ENCODE results near the gene CKAP5.
A peak's percentile ranks its signal among the peaks of the same experiment; 100 is the strongest.

DNA sequence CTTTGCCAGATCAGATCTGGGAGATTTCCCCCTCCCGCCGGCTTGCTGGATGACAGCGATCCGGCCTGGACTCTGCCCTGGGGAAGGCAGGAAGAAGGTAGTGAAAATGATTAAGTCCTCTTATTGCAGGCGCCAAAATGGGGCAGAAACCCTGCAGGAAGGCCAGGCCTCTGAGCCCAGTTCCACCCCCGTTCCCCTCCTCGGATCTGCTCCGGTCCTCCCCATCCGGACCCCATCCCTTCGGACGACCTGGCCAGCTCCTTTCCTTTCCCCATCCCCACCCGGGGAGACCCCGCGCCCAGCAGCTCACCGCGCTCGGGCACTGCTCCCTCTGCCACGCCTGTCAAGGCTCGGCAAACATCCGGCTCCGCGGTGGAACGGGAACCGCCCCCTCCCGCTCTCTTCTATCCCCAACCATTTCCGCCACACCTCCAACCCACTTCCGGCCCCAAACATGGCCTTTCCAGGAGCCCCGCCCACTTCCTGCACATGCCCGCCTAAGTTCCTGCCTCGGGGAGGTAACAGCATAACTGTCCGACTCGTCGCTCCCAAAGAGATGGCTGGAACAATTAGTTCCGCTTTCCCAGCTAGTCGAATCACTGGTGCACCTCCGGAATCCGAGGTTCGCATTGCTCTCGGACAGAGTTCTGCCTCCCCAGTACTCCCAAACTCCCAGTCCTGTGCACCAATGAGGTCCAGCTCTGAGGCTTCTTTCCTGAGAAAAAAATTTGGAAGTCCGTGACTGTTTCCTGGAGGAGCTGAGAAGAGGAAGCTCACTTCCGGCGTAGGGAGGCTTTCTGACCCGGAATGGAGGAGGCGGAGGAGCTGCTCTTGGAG, 145.6 kb downstream of the CKAP5 start, which contains the start of the genes ARHGAP1 and ZNF408:
- TF ChIP-seq, protein P1, sequence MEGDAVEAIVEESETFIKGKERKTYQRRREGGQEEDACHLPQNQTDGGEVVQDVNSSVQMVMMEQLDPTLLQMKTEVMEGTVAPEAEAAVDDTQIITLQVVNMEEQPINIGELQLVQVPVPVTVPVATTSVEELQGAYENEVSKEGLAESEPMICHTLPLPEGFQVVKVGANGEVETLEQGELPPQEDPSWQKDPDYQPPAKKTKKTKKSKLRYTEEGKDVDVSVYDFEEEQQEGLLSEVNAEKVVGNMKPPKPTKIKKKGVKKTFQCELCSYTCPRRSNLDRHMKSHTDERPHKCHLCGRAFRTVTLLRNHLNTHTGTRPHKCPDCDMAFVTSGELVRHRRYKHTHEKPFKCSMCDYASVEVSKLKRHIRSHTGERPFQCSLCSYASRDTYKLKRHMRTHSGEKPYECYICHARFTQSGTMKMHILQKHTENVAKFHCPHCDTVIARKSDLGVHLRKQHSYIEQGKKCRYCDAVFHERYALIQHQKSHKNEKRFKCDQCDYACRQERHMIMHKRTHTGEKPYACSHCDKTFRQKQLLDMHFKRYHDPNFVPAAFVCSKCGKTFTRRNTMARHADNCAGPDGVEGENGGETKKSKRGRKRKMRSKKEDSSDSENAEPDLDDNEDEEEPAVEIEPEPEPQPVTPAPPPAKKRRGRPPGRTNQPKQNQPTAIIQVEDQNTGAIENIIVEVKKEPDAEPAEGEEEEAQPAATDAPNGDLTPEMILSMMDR (tag by site-specific recombination; IDR thresholded peaks at IDR 0.05): no peak; the same call in 1 of the 2 replicates
- TF ChIP-seq KLF9 (tag by site-specific recombination; IDR thresholded peaks at IDR 0.05; ENCODE audit: low read depth) (peak; percentile 99), ZNF146 (tag by site-specific recombination; IDR thresholded peaks at IDR 0.05) (peak; percentile 43; the same call in 1 of the 2 replicates), HOXA7 (CRISPR knock-in tag; IDR thresholded peaks at IDR 0.05; ENCODE audit: borderline replicate concordance) (no peak)
- TF ChIP-seq, protein P2, sequence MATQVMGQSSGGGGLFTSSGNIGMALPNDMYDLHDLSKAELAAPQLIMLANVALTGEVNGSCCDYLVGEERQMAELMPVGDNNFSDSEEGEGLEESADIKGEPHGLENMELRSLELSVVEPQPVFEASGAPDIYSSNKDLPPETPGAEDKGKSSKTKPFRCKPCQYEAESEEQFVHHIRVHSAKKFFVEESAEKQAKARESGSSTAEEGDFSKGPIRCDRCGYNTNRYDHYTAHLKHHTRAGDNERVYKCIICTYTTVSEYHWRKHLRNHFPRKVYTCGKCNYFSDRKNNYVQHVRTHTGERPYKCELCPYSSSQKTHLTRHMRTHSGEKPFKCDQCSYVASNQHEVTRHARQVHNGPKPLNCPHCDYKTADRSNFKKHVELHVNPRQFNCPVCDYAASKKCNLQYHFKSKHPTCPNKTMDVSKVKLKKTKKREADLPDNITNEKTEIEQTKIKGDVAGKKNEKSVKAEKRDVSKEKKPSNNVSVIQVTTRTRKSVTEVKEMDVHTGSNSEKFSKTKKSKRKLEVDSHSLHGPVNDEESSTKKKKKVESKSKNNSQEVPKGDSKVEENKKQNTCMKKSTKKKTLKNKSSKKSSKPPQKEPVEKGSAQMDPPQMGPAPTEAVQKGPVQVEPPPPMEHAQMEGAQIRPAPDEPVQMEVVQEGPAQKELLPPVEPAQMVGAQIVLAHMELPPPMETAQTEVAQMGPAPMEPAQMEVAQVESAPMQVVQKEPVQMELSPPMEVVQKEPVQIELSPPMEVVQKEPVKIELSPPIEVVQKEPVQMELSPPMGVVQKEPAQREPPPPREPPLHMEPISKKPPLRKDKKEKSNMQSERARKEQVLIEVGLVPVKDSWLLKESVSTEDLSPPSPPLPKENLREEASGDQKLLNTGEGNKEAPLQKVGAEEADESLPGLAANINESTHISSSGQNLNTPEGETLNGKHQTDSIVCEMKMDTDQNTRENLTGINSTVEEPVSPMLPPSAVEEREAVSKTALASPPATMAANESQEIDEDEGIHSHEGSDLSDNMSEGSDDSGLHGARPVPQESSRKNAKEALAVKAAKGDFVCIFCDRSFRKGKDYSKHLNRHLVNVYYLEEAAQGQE (tag by site-specific recombination; IDR thresholded peaks at IDR 0.05): no peak; the same call in 1 of the 2 replicates
- TF ChIP-seq, protein P3, sequence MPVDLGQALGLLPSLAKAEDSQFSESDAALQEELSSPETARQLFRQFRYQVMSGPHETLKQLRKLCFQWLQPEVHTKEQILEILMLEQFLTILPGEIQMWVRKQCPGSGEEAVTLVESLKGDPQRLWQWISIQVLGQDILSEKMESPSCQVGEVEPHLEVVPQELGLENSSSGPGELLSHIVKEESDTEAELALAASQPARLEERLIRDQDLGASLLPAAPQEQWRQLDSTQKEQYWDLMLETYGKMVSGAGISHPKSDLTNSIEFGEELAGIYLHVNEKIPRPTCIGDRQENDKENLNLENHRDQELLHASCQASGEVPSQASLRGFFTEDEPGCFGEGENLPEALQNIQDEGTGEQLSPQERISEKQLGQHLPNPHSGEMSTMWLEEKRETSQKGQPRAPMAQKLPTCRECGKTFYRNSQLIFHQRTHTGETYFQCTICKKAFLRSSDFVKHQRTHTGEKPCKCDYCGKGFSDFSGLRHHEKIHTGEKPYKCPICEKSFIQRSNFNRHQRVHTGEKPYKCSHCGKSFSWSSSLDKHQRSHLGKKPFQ (tag by site-specific recombination; IDR thresholded peaks at IDR 0.05): no peak

All from HEK293 (cell line).